Glutamatergic neuron (in vitro differentiated cells): ENCODE data around the gene CD83. TPM values are rescaled to one million over a fixed set of nuclear protein-coding genes. Genes with fewer than 3 reads are reported as not detected.

Source experiments
- DNase-seq: peaks from one replicate; pipeline ENCODE4 v3.0.0; 2022
- H3K27ac Mint-ChIP-seq: one replicate; pipeline ENCODE4 v1.8.0; 2020; ENCODE audit warnings: mild to moderate bottlenecking, mixed read lengths, inconsistent platforms; ENCODE audit not compliant: unreplicated experiment
- H3K27me3 Mint-ChIP-seq: one replicate; pipeline ENCODE4 v1.8.0; 2020; ENCODE audit warnings: mild to moderate bottlenecking, moderate library complexity, mixed read lengths, inconsistent platforms; ENCODE audit not compliant: unreplicated experiment
- H3K36me3 Mint-ChIP-seq: one replicate; pipeline ENCODE4 v1.8.0; 2020; ENCODE audit warnings: mild to moderate bottlenecking, mixed read lengths, inconsistent platforms; ENCODE audit not compliant: unreplicated experiment
- H3K4me1 Mint-ChIP-seq: one replicate; pipeline ENCODE4 v1.8.0; 2020; ENCODE audit warnings: mild to moderate bottlenecking, low read depth, mixed read lengths, inconsistent platforms; ENCODE audit not compliant: unreplicated experiment
- H3K4me3 Mint-ChIP-seq: one replicate; pipeline ENCODE4 v1.8.0; 2020; ENCODE audit warnings: mild to moderate bottlenecking, mixed read lengths, inconsistent platforms; ENCODE audit not compliant: unreplicated experiment
- H3K9me3 Mint-ChIP-seq: one replicate; pipeline ENCODE4 v1.8.0; 2020; ENCODE audit warnings: mild to moderate bottlenecking, moderate library complexity, mixed read lengths, inconsistent platforms; ENCODE audit not compliant: unreplicated experiment
- CTCF ChIP-seq: fragments of 200-600 bp; sonication (generic); IDR thresholded peaks from one replicate; pipeline ENCODE4 v1.5.0; 2021; ENCODE audit not compliant: partially characterized antibody, unreplicated experiment
- total RNA-seq: library from RNA; stranded (reverse); fragmentation: NEBNext Ultra II Directional; extraction: Animal tissue kit (Norgen Biotek cat#: 25700); gene quantifications from one replicate; pipeline ENCODE4 v1.2.1, GENCODE V29; 2021; ENCODE audit not compliant: unreplicated experiment

CD83 gene
- total RNA-seq, 1 donor from 2014 or later = 0.34 TPM

DNA sequence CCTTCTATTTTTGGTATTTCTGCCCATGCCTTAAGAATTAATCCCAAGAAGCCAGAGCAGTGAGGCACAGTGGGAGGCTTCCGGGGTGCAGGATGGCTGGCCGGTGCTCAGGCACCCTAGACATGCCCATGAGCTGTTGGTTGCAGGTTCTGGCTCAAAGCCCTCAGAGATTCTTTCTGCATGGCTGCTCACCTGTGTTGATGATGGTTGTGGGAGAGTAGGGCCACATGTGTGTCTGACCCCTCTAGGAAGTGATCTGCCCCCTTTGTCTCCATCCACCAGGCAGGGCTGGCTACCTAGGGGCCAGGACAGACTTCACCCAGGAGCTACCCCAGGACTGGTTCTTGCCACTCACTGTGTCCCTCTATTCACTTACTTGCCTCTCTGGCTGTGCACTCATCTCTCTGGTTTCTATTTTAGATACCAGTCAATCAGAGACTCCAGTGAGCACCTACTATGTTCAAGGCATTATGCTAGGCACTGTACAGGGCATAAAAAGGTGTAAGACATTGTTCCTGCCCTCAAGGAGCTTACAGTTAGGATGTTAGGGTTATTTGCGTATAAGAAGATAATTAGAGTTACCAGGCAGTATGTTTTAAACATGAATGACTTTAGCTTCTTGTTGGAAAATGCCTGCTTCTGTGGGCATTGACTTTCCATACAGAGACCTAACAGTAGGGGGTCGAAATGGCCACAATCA lies 16.8 kb downstream of the CD83 start:
- TF ChIP-seq CTCF = no peak
- H3K27ac Mint-ChIP-seq = no peak overlapping the region
- H3K9me3 Mint-ChIP-seq = no peaks in the 10 kb centered on the region

DNA sequence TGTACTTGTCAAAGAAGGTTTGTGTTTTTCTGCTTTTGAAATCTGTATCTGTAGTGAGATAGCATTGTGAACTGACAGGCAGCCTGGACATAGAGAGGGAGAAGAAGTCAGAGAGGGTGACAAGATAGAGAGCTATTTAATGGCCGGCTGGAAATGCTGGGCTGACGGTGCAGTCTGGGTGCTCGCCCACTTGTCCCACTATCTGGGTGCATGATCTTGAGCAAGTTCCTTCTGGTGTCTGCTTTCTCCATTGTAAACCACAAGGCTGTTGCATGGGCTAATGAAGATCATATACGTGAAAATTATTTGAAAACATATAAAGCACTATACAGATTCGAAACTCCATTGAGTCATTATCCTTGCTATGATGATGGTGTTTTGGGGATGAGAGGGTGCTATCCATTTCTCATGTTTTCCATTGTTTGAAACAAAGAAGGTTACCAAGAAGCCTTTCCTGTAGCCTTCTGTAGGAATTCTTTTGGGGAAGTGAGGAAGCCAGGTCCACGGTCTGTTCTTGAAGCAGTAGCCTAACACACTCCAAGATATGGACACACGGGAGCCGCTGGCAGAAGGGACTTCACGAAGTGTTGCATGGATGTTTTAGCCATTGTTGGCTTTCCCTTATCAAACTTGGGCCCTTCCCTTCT lies 18.4 kb downstream of the CD83 start:
- no peaks in the 10 kb centered on the region for H3K27me3 Mint-ChIP-seq
- TF ChIP-seq CTCF = no peak
- H3K36me3 Mint-ChIP-seq = no peaks in the 10 kb centered on the region
- no peak overlapping the region for H3K4me3 Mint-ChIP-seq
- H3K4me1 Mint-ChIP-seq = no peaks in the 10 kb centered on the region
- DNase-seq = no peak
- H3K27ac Mint-ChIP-seq = no peak overlapping the region
- no peaks in the 10 kb centered on the region for H3K9me3 Mint-ChIP-seq

More for the DNA sequence above, 16.8 kb downstream of the CD83 start:
- no peaks in the 10 kb centered on the region for H3K36me3 Mint-ChIP-seq
- H3K4me3 Mint-ChIP-seq = no peak overlapping the region
- peaks cover 3% of the 10 kb centered on the region for H3K27me3 Mint-ChIP-seq
- H3K4me1 Mint-ChIP-seq = peaks cover 4% of the 10 kb centered on the region
- DNase-seq = no peak

- H3K27me3 Mint-ChIP-seq = no peaks in the 10 kb centered on the region
- H3K4me3 Mint-ChIP-seq = no peak overlapping the region
- peaks cover 3% of the 10 kb centered on the region for H3K9me3 Mint-ChIP-seq
- no peaks in the 10 kb centered on the region for H3K36me3 Mint-ChIP-seq
- H3K4me1 Mint-ChIP-seq = no peaks in the 10 kb centered on the region
- H3K27ac Mint-ChIP-seq = no peak overlapping the region
- no peak for DNase-seq
- no peak for TF ChIP-seq CTCF
Observed at GRCh38 chr6:14138701-14139215, 21.2 kb downstream of the CD83 start.

DNA sequence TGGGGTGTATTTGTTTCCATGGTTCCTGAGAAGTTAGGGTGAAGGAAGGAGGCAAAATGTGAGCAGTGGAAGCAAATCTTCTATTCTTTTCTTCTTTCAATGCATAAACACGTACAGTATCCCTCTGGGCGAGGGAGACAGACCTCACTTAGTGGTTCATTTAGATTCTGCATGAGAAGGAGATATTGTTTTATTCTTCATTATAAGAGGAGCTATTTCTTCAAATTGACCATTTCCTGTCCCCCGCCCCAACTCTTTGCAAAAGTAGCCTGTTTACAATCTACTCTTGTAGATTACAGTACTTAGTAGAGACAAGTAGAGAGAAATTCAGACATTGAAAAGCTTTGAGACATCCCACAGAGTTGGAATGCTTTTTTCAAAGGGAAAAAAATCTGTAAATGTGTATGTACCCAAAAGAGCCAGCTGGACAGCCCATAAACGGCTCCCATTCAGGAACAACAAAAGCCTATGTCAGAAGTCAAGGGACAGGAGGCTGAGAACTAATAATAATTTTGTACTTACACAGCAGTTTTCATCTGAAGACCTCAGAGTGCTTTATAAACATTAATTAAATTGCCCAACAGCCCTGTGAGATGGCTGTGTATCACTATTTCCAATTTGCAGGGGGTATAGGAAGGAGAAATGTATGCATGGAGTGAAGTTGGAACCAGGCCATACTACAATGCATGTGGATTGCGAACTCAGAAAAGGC lies 23.9 kb downstream of the CD83 start:
- Mint-ChIP-seq H3K4me3 (no peak overlapping the region), H3K27me3 (peaks cover 1% of the 10 kb centered on the region), H3K4me1 (peaks cover 16% of the 10 kb centered on the region), H3K9me3 (peaks cover 3% of the 10 kb centered on the region), H3K36me3 (no peaks in the 10 kb centered on the region), H3K27ac (no peak overlapping the region)
- no peak for DNase-seq
- TF ChIP-seq CTCF = no peak
